Measurements from ENCODE around the gene TRPM3. TPM values are rescaled to one million over a fixed set of nuclear protein-coding genes. Genes with fewer than 3 reads are reported as not detected.

Gene TRPM3
- total and polyA plus RNA-seq, 2 of the 8 experiments (the other 6 are each of a cell fraction or from before 2014, with no cell fraction given), result 2.4 to 10.9 TPM

- TF ChIP-seq ATF2 (IDR thresholded peaks at IDR 0.05; ENCODE audit: low read length) (no peak), CBX5 (IDR thresholded peaks at IDR 0.05; ENCODE audit: low read depth, low read length) (no peak), SIRT6 (IDR thresholded peaks at IDR 0.05; ENCODE audit: low read length) (no peak), ASH2L (IDR thresholded peaks at IDR 0.05; ENCODE audit: low read length) (no peak)
These were observed 629.7 kb downstream of the TRPM3 start (continued) for GRCh38 chr9:70491426-70492318.

Data from H1 (cell line).